Activated T-cell treated with anti-CD3 and anti-CD28 coated beads, Interleukin-2, amount 50 U/mL, for 1 hour (primary cell): ENCODE results near the gene ZMIZ1.

Source experiments
- DNase-seq: peaks from one replicate; pipeline ENCODE4 v3.0.0-alpha.2; 2020

Gene ZMIZ1

GRCh38 chr10:79254333-79255006, 185.7 kb downstream of the ZMIZ1 start:
- DNase-seq, result no peak

GRCh38 chr10:79255007-79255507, 186.3 kb downstream of the ZMIZ1 start:
- DNase-seq, result no peak

GRCh38 chr10:79256264-79256806, 187.6 kb downstream of the ZMIZ1 start:
- no peak for DNase-seq

- DNase-seq, result no peak
Observed at GRCh38 chr10:79258894-79259293, 190.1 kb downstream of the ZMIZ1 start.

GRCh38 chr10:79259834-79260233, 191.1 kb downstream of the ZMIZ1 start:
- DNase-seq, result no peak

GRCh38 chr10:79260811-79261740, 192.3 kb downstream of the ZMIZ1 start:
- no peak for DNase-seq

- DNase-seq, result no peak
Observed at GRCh38 chr10:79262131-79262530, 193.4 kb downstream of the ZMIZ1 start.

GRCh38 chr10:79262959-79263746, 194.4 kb downstream of the ZMIZ1 start:
- DNase-seq, result no peak

GRCh38 chr10:79263939-79264338, 195.2 kb downstream of the ZMIZ1 start:
- no peak for DNase-seq

- no peak for DNase-seq
Observed at GRCh38 chr10:79264942-79265341, 196.2 kb downstream of the ZMIZ1 start.

- no peak for DNase-seq
Observed at GRCh38 chr10:79266084-79266483, 197.3 kb downstream of the ZMIZ1 start.

- DNase-seq, result no peak
Observed at GRCh38 chr10:79266543-79267312, 198.0 kb downstream of the ZMIZ1 start.

- DNase-seq, result no peak
Observed at GRCh38 chr10:79267499-79267898, 198.7 kb downstream of the ZMIZ1 start.

- DNase-seq, result no peak
Observed at GRCh38 chr10:79268161-79268601, 199.4 kb downstream of the ZMIZ1 start.

- no peak for DNase-seq
Observed at GRCh38 chr10:79268742-79269141, 200.0 kb downstream of the ZMIZ1 start.

GRCh38 chr10:79269443-79269842, 200.7 kb downstream of the ZMIZ1 start:
- no peak for DNase-seq

GRCh38 chr10:79269969-79270368, 201.2 kb downstream of the ZMIZ1 start:
- no peak for DNase-seq

GRCh38 chr10:79270466-79271246, 201.9 kb downstream of the ZMIZ1 start:
- no peak for DNase-seq

- no peak for DNase-seq
Observed at GRCh38 chr10:79272353-79272752, 203.6 kb downstream of the ZMIZ1 start.

GRCh38 chr10:79273604-79274003, 204.8 kb downstream of the ZMIZ1 start:
- DNase-seq, result no peak
